IMR-90 (cell line): ENCODE measurements around the gene PRKCSH. TPM values are rescaled to one million over a fixed set of nuclear protein-coding genes. Genes with fewer than 3 reads are reported as not detected.

ENCODE experiments used
- ATAC-seq: fragments of 200-7000 bp; cut with Tn5 transposase; 2 replicates; pipeline ENCODE4 v1.9.1; 2020; ENCODE audit warnings: low read depth, mild to moderate bottlenecking, moderate library complexity
- BruUV-seq: library from RNA; stranded (reverse); fragments of 400-500 nt; replicated peaks from 2 replicates; lab custom pipeline; 2021; lab: Mats Ljungman, UMichigan
- CTCF ChIA-PET: fragments of 300-600 bp; formaldehyde crosslinking; extraction: SDS; loops from one replicate; lab custom pipeline; 2021; ENCODE audit warnings: antibody characterized with exemption; lab: Yijun Ruan, JAX
- POLR2A ChIA-PET: fragments of 300-600 bp; sonication (Branson Sonifier 250); formaldehyde crosslinking; loops from one replicate; lab custom pipeline; 2022; ENCODE audit warnings: antibody characterized with exemption; ENCODE audit not compliant: unreplicated experiment; lab: Charles Lee
- DNase-seq: peaks from one replicate; pipeline ENCODE4 v3.0.0; 2013
- H2AFZ ChIP-seq: replicated peaks from 2 replicates; pipeline ENCODE3; 2013; ENCODE audit warnings: low read length, mild to moderate bottlenecking; ENCODE audit not compliant: poor library complexity
- H2AK5ac ChIP-seq: 2 replicates; pipeline ENCODE4 v1.6.1; 2013; ENCODE audit warnings: low read depth, low read length, inconsistent platforms
- H2AK9ac ChIP-seq: replicated peaks from 2 replicates; pipeline ENCODE3; 2013; ENCODE audit warnings: mild to moderate bottlenecking, low read depth, low read length, moderate library complexity; ENCODE audit not compliant: poor library complexity
- H2BK120ac ChIP-seq: 2 replicates; pipeline ENCODE4 v1.6.1; 2013; ENCODE audit warnings: low read depth, low read length, inconsistent platforms
- H2BK15ac ChIP-seq: 3 replicates; pipeline ENCODE4 v1.6.1; 2013; ENCODE audit warnings: low read depth, low read length, inconsistent platforms
- H2BK20ac ChIP-seq: 2 replicates; pipeline ENCODE4 v1.6.1; 2013; ENCODE audit warnings: low read depth, mild to moderate bottlenecking, inconsistent platforms, low read length, moderate library complexity
- H2BK5ac ChIP-seq: 2 replicates; pipeline ENCODE4 v1.6.1; 2013; ENCODE audit warnings: mild to moderate bottlenecking, low read depth, low read length, inconsistent platforms; ENCODE audit not compliant: poor library complexity, severe bottlenecking
- H3K14ac ChIP-seq: replicated peaks from 2 replicates; pipeline ENCODE4 v1.6.1; 2013; ENCODE audit warnings: low read depth, low read length, inconsistent platforms
- H3K18ac ChIP-seq: 2 replicates; pipeline ENCODE4 v1.6.1; 2013; ENCODE audit warnings: low read depth, low read length, control low read depth
- H3K23ac ChIP-seq: 2 replicates; pipeline ENCODE4 v1.6.1; 2013; ENCODE audit warnings: low read depth, low read length, inconsistent platforms
- H3K27ac ChIP-seq: 2 replicates; pipeline ENCODE4 v1.5.1; 2013; ENCODE audit warnings: mild to moderate bottlenecking, control low read depth, low read length; ENCODE audit not compliant: insufficient read depth
- H3K27me3 ChIP-seq: 2 replicates; pipeline ENCODE4 v1.6.1; 2013; ENCODE audit warnings: low read length; ENCODE audit not compliant: control insufficient read depth, insufficient read depth
- H3K36me3 ChIP-seq: 2 replicates; pipeline ENCODE4 v1.6.1; 2013; ENCODE audit warnings: low read length, mixed read lengths; ENCODE audit not compliant: control insufficient read depth, insufficient read depth
- H3K4ac ChIP-seq: 2 replicates; pipeline ENCODE4 v1.6.1; 2013; ENCODE audit warnings: low read depth, low read length, inconsistent platforms
- H3K4me1 ChIP-seq: 2 replicates; pipeline ENCODE4 v1.6.1; 2013; ENCODE audit warnings: low read length, mixed read lengths; ENCODE audit not compliant: control insufficient read depth, insufficient read depth
- H3K4me2 ChIP-seq: 2 replicates; pipeline ENCODE4 v1.6.1; 2013; ENCODE audit warnings: low read depth, mild to moderate bottlenecking, control low read depth, low read length, moderate library complexity
- H3K4me3 ChIP-seq: 2 replicates; pipeline ENCODE4 v1.5.1; 2013; ENCODE audit warnings: low read depth, mild to moderate bottlenecking, control low read depth, low read length, moderate library complexity; ENCODE audit not compliant: insufficient read depth
- H3K56ac ChIP-seq: 2 replicates; pipeline ENCODE4 v1.6.1; 2013; ENCODE audit warnings: low read length, inconsistent platforms; ENCODE audit not compliant: insufficient read depth; ENCODE audit errors: extremely low read depth
- H3K79me1 ChIP-seq, 2 experiments: 2 replicates each; pipeline ENCODE4 v1.6.1; 2013; ENCODE audit warnings: low read length in 2 of 2, inconsistent platforms in 1 of 2, low read depth in 1 of 2
- H3K9ac ChIP-seq: 2 replicates; pipeline ENCODE4 v1.6.1; 2013; ENCODE audit warnings: low read depth, low read length, control low read depth
- H3K9me1 ChIP-seq: 2 replicates; pipeline ENCODE4 v1.6.1; 2013; ENCODE audit warnings: low read length, inconsistent platforms; ENCODE audit not compliant: insufficient read depth
- H3K9me3 ChIP-seq: 2 replicates; pipeline ENCODE4 v1.6.1; 2013; ENCODE audit warnings: low read length; ENCODE audit not compliant: control insufficient read depth, insufficient read depth
- H4K20me1 ChIP-seq: 2 replicates; pipeline ENCODE4 v1.6.1; 2013; ENCODE audit warnings: low read length, inconsistent platforms; ENCODE audit not compliant: insufficient read depth
- H4K5ac ChIP-seq: 2 replicates; pipeline ENCODE4 v1.6.1; 2013; ENCODE audit warnings: mild to moderate bottlenecking, low read depth, low read length, control low read depth
- H4K8ac ChIP-seq, 2 experiments: 2 replicates each; pipeline ENCODE4 v1.6.1; 2013; ENCODE audit warnings: low read depth in 2 of 2, low read length in 2 of 2, control low read depth in 1 of 2, inconsistent platforms in 1 of 2
- H4K91ac ChIP-seq: 2 replicates; pipeline ENCODE4 v1.6.1; 2013; ENCODE audit warnings: low read depth, low read length, inconsistent platforms; ENCODE audit not compliant: insufficient read depth
- CEBPB ChIP-seq: IDR thresholded peaks from 2 replicates; pipeline ENCODE4 v1.6.1; 2012; ENCODE audit warnings: low read depth, low read length, improper control_type of control experiment
- CTCF ChIP-seq: conservative IDR thresholded peaks from 2 replicates; pipeline ENCODE4 v1.5.1; 2012; ENCODE audit warnings: mild to moderate bottlenecking, low read depth, low read length, improper control_type of control experiment
- MAZ ChIP-seq: IDR thresholded peaks from 2 replicates; pipeline ENCODE4 v1.6.1; 2012; ENCODE audit warnings: low read depth, mild to moderate bottlenecking, low read length, improper control_type of control experiment, moderate library complexity, borderline replicate concordance
- RCOR1 ChIP-seq: IDR thresholded peaks from 2 replicates; pipeline ENCODE4 v1.6.1; 2012; ENCODE audit warnings: mild to moderate bottlenecking, low read length, improper control_type of control experiment; ENCODE audit not compliant: insufficient replicate concordance
- RFX5 ChIP-seq: IDR thresholded peaks from 2 replicates; pipeline ENCODE4 v1.8.0; 2012; ENCODE audit warnings: low read depth, mild to moderate bottlenecking, low read length, moderate library complexity
- USF2 ChIP-seq: fragments of 150-350 bp; IDR thresholded peaks from 2 replicates; pipeline ENCODE4 v1.6.1; 2017; ENCODE audit warnings: mild to moderate bottlenecking, antibody characterized with exemption, low read length, low read depth
- WGBS, 2 experiments: methylation state at CpG; one replicate each; pipeline versions ENCODE4 v1.1.5 to v1.1.7; 2013; ENCODE audit warnings: missing lambda C conversion rate in 2 of 2; ENCODE audit not compliant: insufficient read length in 1 of 2; ENCODE audit errors: extremely low coverage in 2 of 2; 5-methylcytosine and 5-hydroxymethylcytosine counted together
- dilution Hi-C: fragments of 300-500 bp; cut with HindIII; formaldehyde crosslinking; loops from one replicate; pipeline ENCODE4 v1.14.3; 2018; ENCODE audit warnings: low sequenced_read_pairs; ENCODE audit not compliant: unreplicated experiment
- in situ Hi-C: fragments of 300-500 bp; cut with MboI; formaldehyde crosslinking; loops from 3 replicates; pipeline ENCODE4 v1.14.3; 2019; ENCODE audit warnings: low sequenced_read_pairs, inconsistent platforms, mixed read lengths
- intact Hi-C: fragments of 100-400 bp; cut with micrococcal nuclease; formaldehyde crosslinking; loops from 2 replicates; pipeline ENCODE4 v1.10.0; 2022
- polyA plus RNA-seq, 3 experiments: library from polyadenylated mRNA; depleted of rRNA; stranded (reverse); fragments of >200 nt; gene quantifications; 2 replicates each; pipeline ENCODE4 v1.2.3, GENCODE V29; 2012; ENCODE audit warnings: low replicate concordance in 1 of 3
- total RNA-seq: library from RNA; depleted of rRNA; stranded (reverse); fragments of >200 nt; gene quantifications from 2 replicates; pipeline ENCODE4 v1.2.3, GENCODE V29; 2012

The PRKCSH gene
- total and polyA plus RNA-seq, 2 of the 4 experiments (the other 2 are of a cell fraction) = 36.0 to 252 TPM

GRCh38 chr19:11483366-11484111 is 48.1 kb downstream of the PRKCSH start:
- Histone ChIP-seq H3K56ac (no peak overlapping the region), H3K9me3 (no peaks in the 10 kb centered on the region), H2BK5ac (no peak overlapping the region), H3K23ac (no peak overlapping the region), H3K18ac (no peak overlapping the region), H2AK5ac (no peak overlapping the region), H3K9ac (no peak overlapping the region), H3K14ac (no peak overlapping the region), H4K5ac (no peak overlapping the region), H3K4me1 (peaks cover 2% of the 10 kb centered on the region; the same call in 1 of the 2 replicates), H4K20me1 (no peaks in the 10 kb centered on the region), H3K4ac (no peak overlapping the region), H3K79me1 (no peaks in the 10 kb centered on the region), H3K27ac (no peak overlapping the region), H3K36me3 (0 out of 2 replicates have a peak, but pooled peaks cover 2% of the 10 kb centered on the region), H4K8ac (no peak overlapping the region), H2BK15ac (no peak overlapping the region), H3K9me1 (no peaks in the 10 kb centered on the region), H2AK9ac (no peak overlapping the region), H2BK20ac (no peak overlapping the region), H3K4me2 (no peak overlapping the region), H3K27me3 (peaks cover 34% of the 10 kb centered on the region), H2AFZ (peak overlapping the region; percentile 32), H4K91ac (no peak overlapping the region), H2BK120ac (no peak overlapping the region), H3K4me3 (no peak overlapping the region)
- in situ Hi-C loops (no loop called here), intact Hi-C loops (loop anchor here (2.0 to 5.0 kb wide), 2 partner anchors 103 to 346 kb away; no protein-coding TSS in a partner anchor), dilution Hi-C loops (no loop called here)
- DNase-seq (no peak), ATAC-seq (no peak)
- POLR2A ChIA-PET = no interaction called here
- no TSS peak for BruUV-seq
- CTCF ChIA-PET = interaction anchor here (1.1 to 1.7 kb wide), 4 partner anchors 102 to 240 kb away, joined by 3 to 11 read pairs (median 6); no protein-coding TSS in a partner anchor
- 60% methylated on average over 19 of the region's 57 CpGs; no CpG with 5 or more reads in 1 of the 2 experiments for WGBS, 2 experiments
- TF ChIP-seq USF2 (no peak), MAZ (no peak), RFX5 (no peak), CTCF (no peak), RCOR1 (no peak), CEBPB (no peak)
